SK-MEL-5 (cell line): Measurements from ENCODE around the gene PYGO2. TPM values are rescaled to one million over a fixed set of nuclear protein-coding genes. Genes with fewer than 3 reads are reported as not detected.

Experiments
- DNase-seq: peaks from one replicate; pipeline ENCODE4 v3.0.0-alpha.2; 2016; ENCODE audit warnings: low read depth, low spot score
- in situ Hi-C: cut with HindIII; loops from 2 replicates; pipeline ENCODE4 v1.10.0; 2016; ENCODE audit warnings: low sequenced_read_pairs, high pct_unique_total_duplicates, low pct_unique_long_range_greater_than_20kb
- total RNA-seq: library from RNA; depleted of rRNA; stranded (reverse); fragments of >200 nt; shearing (Covaris generic); gene quantifications from 2 replicates; pipeline ENCODE4 v1.2.3, GENCODE V29; 2014

Gene PYGO2
- total RNA-seq, 1 experiment from 2014 or later: 26.9 TPM

- in situ Hi-C loops: no loop called here
- peak; percentile 90 for DNase-seq
Measured at GRCh38 chr1:154970631-154971340, 9.2 kb upstream of the PYGO2 start, which contains the start of gene SHC1. TSS of gene SHC1 (minus strand) at chr1:154970747. CDS start at chr1:154970526, 221 bp downstream.

GRCh38 chr1:154969860-154970452 lies 8.4 kb upstream of the PYGO2 start:
- in situ Hi-C loops: no loop called here
- no peak for DNase-seq

- no peak for DNase-seq
- in situ Hi-C loops: no loop called here
Measured at GRCh38 chr1:154969246-154969645, 7.7 kb upstream of the PYGO2 start.

GRCh38 chr1:154968731-154969130 lies 7.1 kb upstream of the PYGO2 start:
- no peak for DNase-seq
- in situ Hi-C loops: no loop called here

GRCh38 chr1:154967331-154967950 lies 5.9 kb upstream of the PYGO2 start:
- in situ Hi-C loops: no loop called here
- no peak for DNase-seq

- in situ Hi-C loops: no loop called here
- DNase-seq: no peak
Measured at GRCh38 chr1:154966111-154966510, 4.5 kb upstream of the PYGO2 start.

- in situ Hi-C loops: no loop called here
- no peak for DNase-seq
Measured at GRCh38 chr1:154964359-154964758, 2.8 kb upstream of the PYGO2 start.

- DNase-seq: no peak
- in situ Hi-C loops: no loop called here
Measured at GRCh38 chr1:154963643-154964042, 2.1 kb upstream of the PYGO2 start.

GRCh38 chr1:154962795-154963330 lies 1.3 kb upstream of the PYGO2 start:
- in situ Hi-C loops: no loop called here
- no peak for DNase-seq

- DNase-seq: no peak
- in situ Hi-C loops: no loop called here
Measured at GRCh38 chr1:154962156-154962749, 671 bp upstream of the PYGO2 start.

- DNase-seq: no peak
- in situ Hi-C loops: no loop called here
Measured at GRCh38 chr1:154960446-154961136, 991 bp downstream of the PYGO2 start.

GRCh38 chr1:154959426-154959780 lies 2.2 kb downstream of the PYGO2 start:
- in situ Hi-C loops: no loop called here
- DNase-seq: no peak

GRCh38 chr1:154958681-154959425 lies 2.7 kb downstream of the PYGO2 start:
- DNase-seq: no peak
- in situ Hi-C loops: no loop called here

GRCh38 chr1:154958036-154958435 lies 3.5 kb downstream of the PYGO2 start:
- DNase-seq: no peak
- in situ Hi-C loops: no loop called here

- DNase-seq: no peak
- in situ Hi-C loops: no loop called here
Measured at GRCh38 chr1:154957091-154957657, 4.4 kb downstream of the PYGO2 start.

GRCh38 chr1:154956544-154956941 lies 5.0 kb downstream of the PYGO2 start:
- no peak for DNase-seq
- in situ Hi-C loops: no loop called here
